Activated CD4-positive, CD25-positive, alpha-beta regulatory T cell treated with anti-CD3 and anti-CD28 coated beads, Interleukin-2, amount 50 U/mL, for 72 hours (primary cell): ENCODE results near the gene SDS.
A peak's percentile ranks its signal among the peaks of the same experiment; 100 is the strongest.

Source experiments
- DNase-seq: peaks from one replicate; pipeline ENCODE4 v3.0.0; 2021

Gene SDS

DNA sequence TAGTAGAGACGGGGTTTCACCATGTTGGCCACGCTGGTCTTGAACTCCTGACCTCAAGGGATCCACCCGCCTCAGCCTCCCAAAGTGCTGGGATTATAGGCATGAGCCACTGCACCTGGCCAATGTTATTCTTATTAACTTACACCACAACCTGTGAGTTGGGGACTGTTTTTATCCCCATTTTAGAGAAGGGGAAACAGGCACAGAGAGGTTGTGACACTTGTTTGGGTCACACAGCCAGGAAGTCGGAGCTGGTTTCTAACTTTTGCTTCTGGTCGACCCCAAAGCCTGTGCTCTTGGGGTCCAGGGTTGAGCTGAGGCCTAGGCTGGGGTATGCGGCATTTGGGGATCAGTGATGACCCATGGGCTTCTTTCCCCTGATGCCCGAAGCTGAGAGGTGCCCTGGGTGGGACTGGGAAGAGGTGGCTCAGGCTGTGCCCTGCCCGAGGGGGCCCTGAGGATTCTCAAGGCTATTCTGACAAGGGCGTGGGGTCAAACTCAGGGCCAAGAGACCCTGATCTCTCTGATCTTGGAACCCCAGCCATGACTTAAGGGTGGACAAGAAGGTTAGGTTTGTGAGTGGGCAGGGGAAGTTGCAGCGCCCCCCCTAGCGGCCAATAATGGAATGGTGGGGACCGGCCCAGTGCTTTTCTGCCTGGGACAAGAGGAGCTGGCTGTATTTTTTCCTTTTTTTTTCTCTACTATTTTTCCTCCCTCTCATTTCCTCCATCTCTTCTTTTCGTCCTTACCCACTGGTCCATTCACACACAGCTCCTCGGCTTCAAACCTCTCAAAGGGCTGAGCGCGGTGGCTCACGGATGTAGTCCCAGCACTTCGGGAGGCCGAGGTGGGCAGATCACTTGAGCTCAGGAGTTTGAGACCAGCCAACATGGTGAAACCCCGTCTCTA is 21.5 kb upstream of the SDS start:
- DNase-seq = peak; percentile 69

DNA sequence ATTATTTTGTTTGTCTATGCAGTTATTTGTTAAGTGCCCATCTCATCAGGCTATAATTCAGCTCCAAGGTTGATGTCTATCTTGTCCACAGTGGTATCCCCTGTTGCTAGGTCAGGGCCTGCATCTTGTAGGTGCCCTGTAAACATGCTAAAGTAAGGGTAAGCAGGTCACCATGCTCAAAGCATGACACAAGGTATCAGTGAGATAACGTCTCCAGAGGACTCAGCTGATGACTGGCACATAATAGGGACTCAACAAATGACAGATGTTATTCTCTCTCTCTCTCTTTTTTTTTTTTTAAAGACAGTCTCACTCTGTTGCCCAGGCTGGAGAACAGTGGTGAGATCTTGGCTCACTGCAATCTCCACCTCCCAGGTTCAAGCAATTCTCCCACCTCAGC is 20.8 kb upstream of the SDS start:
- no peak for DNase-seq

DNA sequence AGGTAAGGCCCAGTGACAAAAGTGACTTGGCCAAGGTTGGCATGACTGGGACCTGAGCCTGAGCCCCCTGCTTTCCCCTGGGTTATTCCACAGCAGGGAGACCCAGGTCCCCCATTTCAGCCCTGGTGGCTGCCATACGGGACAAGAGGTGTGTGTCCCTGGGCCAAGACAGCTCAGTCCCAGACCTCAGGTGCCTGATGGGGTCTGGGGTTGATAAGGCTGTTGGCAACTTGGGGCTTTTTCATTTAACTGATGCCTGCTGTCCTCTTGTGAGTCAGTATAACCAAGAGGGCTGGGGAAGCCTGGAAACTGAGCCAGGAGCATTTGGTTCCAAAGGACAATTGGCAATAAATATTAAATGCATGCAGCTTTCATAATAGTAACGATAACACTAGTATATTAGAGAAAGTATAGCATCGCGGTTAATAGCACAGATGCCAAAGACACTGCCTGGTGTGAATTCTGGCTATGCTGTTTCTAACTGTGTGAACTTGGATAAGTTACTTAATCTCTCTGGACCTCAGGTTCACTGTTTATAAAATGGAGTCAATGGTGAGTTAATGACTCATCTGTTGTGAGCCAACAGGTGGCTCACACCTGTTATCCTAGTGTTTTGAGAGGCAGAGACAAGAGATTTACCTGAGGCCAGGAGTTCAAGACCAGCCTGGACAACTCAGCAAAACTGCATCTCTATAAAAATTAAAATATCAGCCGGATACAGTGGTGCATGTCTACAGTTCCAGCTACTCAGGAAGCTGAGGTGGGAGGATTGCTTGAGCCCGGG is 19.4 kb upstream of the SDS start:
- no peak for DNase-seq

DNA sequence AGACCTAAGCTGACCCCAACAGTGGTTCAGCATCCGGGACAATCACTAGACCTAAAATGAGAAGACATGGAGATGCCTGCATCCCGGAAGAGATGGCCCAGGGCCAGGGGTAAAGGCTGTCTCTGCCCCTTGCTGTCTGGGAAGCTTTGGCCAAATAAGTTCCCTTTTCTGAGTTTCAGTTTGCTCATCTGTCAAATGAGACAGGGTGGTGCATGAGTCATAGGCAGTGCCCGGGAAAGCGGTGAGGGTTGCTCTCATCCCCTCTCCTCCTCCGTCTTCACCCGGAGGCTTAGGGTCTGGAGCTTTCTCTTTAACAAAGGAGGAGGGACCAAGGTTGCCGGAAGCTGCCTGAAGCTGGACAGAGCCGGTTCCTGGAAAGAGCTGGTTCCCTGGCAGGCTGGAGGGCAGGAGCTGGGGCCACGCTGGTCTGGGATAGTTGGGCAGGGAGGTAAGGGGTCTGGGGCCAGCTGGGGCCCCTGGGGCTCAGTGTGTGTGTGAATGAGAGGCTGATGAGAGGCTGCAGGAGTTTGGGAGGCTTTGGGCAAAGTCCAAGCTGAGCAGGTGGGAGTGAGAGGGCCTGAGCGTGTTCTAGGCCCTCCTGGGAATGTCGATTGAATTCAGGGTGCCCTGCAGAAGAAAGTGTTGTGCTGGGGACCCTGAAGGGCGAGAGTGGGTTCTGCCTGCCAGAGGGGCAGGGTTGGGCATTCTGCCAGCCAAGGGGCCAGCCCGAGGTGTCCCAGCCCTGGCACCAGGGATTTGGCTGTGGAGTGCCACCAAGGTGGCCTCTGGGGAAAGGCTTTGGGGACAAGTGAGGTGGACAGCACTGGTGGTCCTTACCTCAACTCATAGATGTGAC is 18.6 kb upstream of the SDS start, which contains the start of gene SDSL:
SDSL (plus strand) TSS at position 351 of the 856 bp plus-strand sequence. CDS start 5,603 bp downstream, outside the sequence.
- no peak for DNase-seq

DNA sequence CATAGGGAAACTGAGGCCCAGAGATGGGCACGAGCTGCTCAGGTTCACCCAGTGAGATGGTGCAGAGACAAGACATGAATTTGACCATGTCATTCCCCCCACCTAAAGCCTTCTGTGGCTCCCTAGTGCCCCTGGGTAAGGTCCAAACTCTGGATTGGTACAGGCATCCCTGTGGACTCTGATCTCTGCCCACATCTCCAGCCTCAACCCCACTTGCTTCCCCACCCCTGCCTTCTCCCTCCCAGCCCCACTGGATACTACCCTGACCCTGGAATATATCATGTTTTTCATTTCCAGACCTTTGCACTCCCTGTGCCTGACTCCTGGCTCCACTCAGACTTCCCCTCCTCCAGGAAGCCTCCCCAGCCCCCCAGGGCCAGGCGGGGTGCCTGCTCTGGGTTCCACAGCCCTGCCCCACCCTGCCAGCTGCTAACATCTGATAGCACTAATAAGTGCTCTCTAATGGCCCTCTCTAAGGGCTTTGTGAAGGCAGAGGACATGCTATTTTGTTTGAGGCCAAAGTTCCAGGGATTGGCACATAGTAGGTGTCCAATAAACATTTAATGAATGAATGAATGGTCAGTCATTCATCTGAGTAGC is 17.4 kb upstream of the SDS start:
- DNase-seq = no peak

DNA sequence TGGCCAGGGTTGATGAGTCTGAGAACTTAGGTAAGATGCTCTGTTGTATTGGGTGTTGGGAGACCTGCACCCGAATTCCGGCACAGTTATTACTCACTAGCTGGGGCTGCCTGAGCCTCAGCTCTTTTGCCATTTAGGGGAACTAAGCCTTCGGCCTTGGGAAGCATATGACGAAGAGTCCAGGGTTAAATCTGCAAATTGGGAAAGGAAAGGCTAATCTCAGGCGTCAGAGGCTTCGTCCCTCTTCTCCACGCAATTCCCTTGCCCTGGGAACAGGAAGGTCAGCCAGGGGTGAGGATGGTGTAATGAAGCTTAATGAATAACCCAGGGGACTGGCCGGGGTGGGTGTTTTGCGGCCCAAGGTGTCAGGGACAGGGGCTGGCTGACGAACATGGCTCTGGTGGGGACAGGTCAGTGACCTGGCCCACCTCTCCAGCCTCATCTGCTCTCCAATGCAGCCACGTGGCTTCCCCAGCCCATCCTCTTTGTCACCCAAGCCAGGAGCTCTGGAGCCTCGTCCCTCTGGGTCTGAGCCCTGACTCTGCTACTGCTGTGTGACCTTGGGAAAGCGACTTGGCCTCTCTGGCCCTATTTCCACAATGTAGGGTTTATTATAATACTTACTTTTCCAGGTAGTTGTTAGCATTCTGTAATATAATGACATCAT is 14.7 kb upstream of the SDS start:
- no peak for DNase-seq

DNA sequence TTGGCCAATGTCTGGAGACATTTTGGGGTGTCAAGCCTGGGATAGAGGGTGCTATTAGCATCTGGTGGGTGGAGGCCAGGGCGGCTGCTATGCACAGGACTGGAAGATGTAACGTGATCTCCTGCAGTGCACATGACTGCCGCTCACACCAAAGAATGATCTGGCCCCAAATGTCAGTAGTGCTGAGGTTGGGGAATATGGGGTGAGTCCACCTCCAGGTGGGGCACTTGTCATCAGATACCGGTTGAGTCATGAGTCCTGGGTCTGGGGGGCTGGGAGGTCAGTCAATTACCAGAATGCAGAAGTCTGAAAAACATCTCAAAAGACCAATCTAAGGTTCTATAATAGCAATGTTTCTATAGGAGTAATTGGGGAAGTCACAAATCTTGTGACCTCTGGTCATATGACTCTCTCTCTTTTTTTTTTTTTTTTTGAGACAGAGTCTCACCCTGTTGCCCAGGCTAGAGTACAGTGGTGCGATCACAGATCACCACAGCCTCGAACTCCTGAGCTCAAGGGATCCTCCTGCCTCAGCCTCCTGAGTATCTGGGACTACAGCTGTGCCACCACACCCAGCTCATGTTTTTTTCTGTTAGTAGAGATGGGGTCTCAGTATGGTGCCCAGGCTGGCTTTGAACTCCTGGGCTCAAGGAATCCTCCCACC is 12.5 kb upstream of the SDS start:
- DNase-seq = no peak

DNA sequence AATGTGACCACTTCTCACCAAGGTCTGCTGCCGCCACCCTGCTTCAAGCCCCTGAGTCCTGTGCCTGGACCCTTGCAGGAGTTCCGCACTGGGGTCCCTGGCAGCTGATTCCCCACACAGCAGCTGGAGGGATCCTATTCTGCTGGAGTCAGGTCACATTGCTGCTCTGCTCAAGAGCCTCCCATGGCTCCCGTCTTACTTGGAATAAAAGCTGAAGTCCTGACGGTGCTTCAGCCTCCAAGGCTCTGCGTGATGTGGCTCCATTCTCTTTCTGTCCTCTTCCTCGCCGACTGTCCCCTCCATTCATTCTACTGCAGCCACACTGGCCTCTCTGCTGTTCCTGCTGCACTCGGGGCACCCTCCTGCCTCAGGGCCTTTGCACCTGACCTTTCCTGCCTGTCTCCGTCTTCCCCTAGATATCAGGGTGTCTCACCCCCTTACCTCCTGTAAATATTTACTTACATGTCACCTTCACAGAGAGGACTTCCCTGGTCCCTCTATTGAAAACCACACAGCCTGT is 10.9 kb upstream of the SDS start:
- DNase-seq = no peak

DNA sequence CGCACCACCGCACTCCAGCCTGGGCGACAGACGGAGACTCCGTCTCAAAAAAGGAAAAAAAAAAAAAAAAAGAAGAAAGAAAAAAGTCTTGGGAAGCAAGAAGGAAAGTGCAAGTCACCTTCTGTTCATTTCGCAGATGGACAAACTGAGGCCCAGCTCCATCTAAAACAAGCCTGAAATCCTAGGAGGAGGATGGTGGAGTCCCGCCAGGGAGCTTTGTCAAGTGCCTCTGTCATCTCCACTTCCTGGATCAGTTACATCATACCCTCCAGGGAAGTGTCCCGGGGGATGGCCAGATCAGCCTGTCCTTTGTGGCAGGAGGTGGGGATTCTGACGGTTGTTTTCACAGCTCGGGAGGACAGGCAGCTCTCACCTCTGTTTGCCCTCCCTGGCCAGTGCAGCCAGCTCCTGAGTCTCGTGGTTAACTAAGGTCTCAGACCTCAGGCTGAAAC is 9.8 kb upstream of the SDS start:
- no peak for DNase-seq

DNA sequence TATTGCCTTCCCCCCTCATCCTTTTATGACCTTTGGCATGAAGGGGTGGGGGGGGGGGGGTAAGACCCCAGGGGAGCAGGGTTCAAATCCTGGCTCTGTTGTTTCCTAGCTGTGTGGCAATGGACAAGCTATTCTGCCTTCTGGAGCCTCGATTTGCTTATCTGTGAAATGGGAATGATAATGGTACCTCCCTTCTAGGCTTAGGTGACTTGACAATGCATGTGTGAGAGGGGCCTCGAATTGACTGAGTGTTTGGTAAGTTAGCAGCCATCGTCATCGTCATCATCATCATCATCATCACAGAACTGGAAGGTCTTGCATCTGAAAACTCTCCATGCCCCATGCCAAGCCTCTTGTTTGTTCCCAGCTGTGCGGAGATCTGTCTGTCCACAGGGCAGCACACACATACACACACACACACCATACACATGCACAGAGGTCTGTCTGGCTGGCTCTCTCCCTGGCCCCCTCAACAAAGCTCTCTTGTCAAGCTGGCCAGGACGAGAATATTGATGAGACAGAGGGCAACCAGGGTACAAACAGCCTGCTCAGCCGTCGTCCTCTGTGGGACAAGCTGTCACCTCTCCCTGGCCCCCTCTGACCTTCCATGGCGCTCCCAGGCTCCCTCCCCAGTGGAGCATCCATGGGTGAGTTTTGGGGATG is 5.9 kb upstream of the SDS start:
- DNase-seq = no peak

DNA sequence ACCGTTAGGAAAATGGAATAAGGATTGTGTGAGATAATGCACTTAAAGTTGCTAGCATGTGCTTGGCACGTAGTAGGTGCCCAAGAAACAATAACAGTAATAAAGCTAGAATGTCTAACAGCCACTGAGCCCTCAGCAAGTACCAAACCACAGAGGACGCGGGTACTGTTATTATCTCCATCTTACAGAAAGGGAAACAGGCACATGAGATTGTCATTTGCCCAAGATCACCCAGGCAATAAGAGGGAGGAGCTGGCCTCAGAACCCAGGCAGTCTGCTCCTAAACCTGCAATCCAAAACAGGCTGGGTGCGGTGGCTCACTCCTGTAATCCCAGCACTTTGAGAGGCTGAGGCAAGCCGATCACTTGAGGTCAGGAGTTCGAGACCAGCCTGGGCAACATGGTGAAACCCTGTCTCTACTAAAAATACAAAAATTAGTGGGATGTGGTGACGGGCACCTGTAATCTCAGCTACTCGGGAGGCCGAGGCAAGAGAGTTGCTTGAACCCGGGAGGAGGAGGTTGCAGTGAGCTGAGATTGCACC is 5.1 kb upstream of the SDS start:
- DNase-seq = no peak

DNA sequence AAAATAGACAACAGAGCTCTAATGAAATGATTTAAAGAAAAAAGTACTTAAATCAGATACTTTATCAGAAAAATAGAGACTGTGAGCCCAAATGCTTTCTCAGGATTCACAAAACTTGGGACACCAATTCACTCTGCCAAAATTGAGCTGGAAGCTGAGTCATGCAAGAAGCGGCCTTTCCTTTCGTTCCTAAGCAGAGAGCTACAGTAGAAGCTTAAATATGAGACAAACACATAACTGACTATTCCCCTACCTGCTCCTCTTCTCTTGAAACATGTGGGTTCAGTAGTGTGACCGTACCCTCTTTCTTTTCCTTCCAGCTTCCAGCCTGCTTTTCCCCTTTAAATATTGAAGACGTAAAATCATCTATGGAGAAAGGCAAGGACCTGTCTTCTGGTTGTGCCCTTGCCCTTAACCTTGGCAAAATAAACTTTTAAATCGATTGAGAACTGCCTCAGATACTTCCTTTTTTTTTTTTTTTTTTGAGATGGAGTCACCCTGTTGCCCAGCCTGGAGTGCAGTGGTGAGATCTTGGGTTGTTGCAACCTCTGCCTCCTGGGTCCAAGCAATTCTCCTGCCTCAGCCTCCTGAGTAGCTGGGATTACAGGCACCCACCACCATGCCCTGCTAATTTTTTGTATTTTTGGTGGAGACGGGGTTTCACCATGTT is 4.4 kb upstream of the SDS start:
- no peak for DNase-seq

DNA sequence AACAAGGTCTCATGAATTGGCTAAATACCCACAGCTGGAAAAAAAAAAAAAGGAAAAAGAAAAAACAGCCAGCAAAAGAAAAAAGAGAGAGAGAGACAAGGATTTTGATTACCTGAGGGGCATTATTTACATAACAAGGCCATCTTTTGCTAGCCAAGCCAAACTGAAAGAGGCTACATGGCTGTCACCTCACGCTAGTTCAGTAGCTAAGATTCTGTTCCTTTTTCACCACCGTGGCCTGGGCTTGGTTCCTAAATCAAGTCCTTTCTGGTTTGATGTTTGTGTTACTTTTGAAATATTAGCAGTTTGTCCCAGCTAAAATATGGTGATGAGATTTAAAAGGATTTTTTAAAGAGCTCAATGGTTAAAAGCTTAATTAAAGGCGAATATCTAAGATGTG is 2.0 kb upstream of the SDS start:
- no peak for DNase-seq

DNA sequence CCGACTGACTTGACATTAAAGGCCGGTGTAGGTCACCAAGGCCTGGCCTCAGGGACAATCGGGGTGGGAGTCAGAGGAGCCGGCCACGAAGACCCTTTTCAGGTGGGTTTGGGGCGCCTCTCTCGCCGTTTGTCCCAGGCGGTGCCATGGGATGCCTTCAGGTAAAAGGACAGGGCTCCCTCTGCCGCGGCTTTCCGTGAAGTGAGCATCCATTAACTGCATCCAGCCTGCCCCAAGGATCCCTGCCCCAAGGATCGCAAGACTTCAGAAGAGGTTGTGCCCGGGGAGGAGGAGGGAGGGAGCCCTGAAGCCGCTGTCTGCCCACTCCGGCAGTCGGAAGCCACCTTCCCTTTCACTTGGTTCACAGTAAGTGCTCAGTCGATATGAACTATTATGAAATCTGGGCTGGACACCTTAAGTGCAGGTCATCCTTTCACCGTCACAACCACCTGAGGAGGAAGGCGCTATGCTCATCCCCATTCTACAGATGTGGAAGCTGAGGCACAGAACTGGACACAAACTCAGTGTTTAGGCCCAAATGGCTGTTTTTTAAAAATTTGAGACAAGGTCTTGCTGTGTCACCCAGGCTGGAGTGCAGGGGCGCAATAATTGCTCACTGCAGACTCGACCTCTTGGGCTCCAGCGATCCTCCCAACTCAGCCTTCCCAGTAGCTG is 964 bp downstream of the SDS start:
- DNase-seq = no peak

DNA sequence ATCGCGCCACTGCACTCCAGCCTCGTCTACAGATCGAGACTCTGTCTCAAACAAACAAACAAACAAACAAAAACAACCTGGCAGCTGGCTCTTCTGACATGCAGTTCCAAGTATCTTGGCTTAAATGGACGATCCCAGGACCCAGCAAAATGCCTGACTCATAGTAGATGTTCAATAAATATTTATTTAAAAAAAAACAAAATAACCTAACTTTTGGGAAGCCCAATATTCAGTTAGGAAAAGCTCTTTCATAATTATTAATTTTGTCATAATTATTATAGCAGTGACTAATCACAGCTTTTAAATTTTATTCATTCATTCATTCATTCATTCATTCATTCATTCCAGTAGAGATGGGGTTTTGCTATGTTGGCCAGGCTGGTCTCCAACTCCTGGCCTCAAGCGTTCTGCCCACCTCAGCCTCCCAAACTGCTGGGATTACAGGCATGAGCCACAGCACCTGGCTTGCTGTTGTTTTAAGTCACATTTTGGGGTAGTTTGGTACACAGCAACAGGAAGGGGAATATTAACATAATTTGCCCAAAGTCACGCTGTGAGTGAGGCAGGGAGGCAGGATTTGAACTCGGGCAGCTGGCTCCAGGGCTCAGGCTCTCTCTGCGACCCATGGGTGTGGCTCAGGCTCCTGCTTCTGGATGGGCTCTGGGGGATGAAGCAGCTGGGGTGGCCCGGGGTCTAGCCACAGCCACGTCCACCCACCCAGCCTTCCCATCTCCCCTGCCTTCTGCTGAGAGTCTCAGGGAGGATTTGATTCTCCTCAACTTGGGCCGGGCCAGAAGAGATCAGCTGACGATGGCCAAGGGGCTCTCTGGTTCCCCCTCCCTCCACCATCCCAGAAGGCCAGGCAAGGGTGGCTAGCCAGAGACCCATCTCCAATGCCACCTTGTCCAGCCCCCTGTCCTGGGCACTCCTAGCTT is 2.4 kb downstream of the SDS start:
- DNase-seq = no peak

DNA sequence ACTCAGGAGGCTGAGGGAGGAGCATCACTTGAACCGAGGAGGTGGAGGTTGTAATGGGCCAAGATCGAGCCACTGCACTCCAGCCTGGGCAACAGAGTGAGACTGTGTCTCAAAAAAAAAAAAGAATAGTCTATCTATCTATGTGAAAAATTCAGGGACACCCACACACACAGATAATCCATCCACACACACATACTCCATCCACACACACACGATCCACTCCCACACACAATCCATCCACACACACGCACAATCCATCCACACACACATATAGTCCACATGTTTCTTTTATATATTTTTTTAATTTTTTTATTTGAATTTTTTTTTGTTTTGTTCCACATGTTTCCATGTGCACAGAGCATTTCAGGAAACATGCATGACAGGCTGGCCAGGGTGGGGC is 3.3 kb downstream of the SDS start:
- DNase-seq = no peak

DNA sequence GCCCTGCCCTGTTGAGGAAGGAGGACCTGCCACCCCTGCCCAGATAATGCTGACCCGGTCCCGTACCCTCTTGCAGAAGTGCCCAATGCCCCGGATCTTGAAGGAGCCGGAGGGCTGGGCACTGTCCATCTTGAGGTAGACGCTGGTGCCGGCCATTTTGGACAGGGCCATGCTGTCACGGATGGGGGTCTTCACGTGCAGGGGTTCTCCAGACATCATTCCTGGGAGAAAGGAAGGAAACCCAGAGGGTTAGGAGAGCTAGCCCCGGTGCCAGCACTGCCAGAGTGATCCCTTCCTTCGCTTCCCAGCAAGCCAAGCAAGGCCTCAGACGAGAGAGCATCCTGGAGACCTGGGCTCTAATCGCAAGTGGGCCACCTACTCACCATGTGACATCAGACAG is 4.2 kb downstream of the SDS start:
- DNase-seq = no peak
